Heart left ventricle (tissue), 16 donors: ENCODE results near the gene ITSN1. TPM values are rescaled to one million over a fixed set of nuclear protein-coding genes. Genes with fewer than 3 reads are reported as not detected.

ENCODE experiments used
- ATAC-seq, 4 donors: fragments of 200-7000 bp; cut with Tn5 transposase; one replicate each; pipeline ENCODE4 v1.9.1; 2020 to 2022; ENCODE audit warnings: moderate library complexity in 4 of 4, mild to moderate bottlenecking in 3 of 4, moderate number of reproducible peaks in 1 of 4
- DNase-seq, 5 donors: peaks; one replicate each; pipeline ENCODE4 v3.0.0-alpha.2; 2020
- H3K27ac ChIP-seq, 12 donors: fragments of 200-600 bp; sonication (generic) in 4 of 12; one replicate each; pipeline versions ENCODE4 v1.5.0 to v1.8.0; 2016 to 2022; ENCODE audit warnings: mild to moderate bottlenecking in 2 of 12
- H3K27me3 ChIP-seq, 9 donors: fragments of 200-600 bp; sonication (generic) in 2 of 9; one replicate each; pipeline versions ENCODE4 v1.5.1 to v1.8.0; 2016 to 2022; ENCODE audit warnings: mild to moderate bottlenecking in 3 of 9
- H3K36me3 ChIP-seq, 9 donors: fragments of 200-600 bp; sonication (generic) in 2 of 9; one replicate each; pipeline versions ENCODE4 v1.5.0 to v1.8.0; 2018 to 2022; ENCODE audit warnings: mild to moderate bottlenecking in 2 of 9
- H3K4me1 ChIP-seq, 12 donors: fragments of 200-600 bp; sonication (generic) in 4 of 12; one replicate each; pipeline versions ENCODE4 v1.5.0 to v1.8.0; 2016 to 2022; ENCODE audit warnings: mild to moderate bottlenecking in 3 of 12
- H3K4me3 ChIP-seq, 12 donors: fragments of 200-600 bp; sonication (generic) in 4 of 12; one replicate each; pipeline versions ENCODE4 v1.5.0 to v1.8.0; 2017 to 2022; ENCODE audit warnings: mild to moderate bottlenecking in 9 of 12, moderate library complexity in 4 of 12
- H3K9me3 ChIP-seq, 12 donors: fragments of 200-600 bp; sonication (generic) in 4 of 12; one replicate each; pipeline versions ENCODE4 v1.5.0 to v1.8.0; 2016 to 2022; ENCODE audit warnings: mild to moderate bottlenecking in 1 of 12
- POLR2A ChIP-seq, 2 donors: fragments of 450-650 bp; IDR thresholded peaks; one replicate each; pipeline ENCODE4 v1.6.1; 2017; ENCODE audit warnings: antibody characterized with exemption in 2 of 2, mild to moderate bottlenecking in 2 of 2, moderate library complexity in 2 of 2
- WGBS, 4 donors: extraction: QIAGEN DNeasy Blood & Tissue Kit in 2 of 4; methylation state at CpG; one replicate each; pipeline versions ENCODE4 v1.1.5 to v1.1.7; 2013 to 2018; 5-methylcytosine and 5-hydroxymethylcytosine counted together
- intact Hi-C, 10 donors: fragments of 100-400 bp; cut with DNase I; formaldehyde crosslinking; loops; one replicate each; pipeline versions ENCODE4 v1.11.1 to v1.14.2; 2022
- polyA plus RNA-seq, 2 donors: library from polyadenylated mRNA; stranded (reverse); fragments of 200-250 nt; gene quantifications; one replicate each; pipeline ENCODE4 v1.2.3, GENCODE V29; 2013
- total RNA-seq, 9 donors: library from RNA; depleted of rRNA in 2 of 9; stranded (reverse); fragments of >200 nt in 2 of 9; fragmentation: NEBNext Ultra II Directional in 3 of 9; extraction: Animal tissue kit (Norgen Biotek cat#: 25700) in 3 of 9; gene quantifications; one replicate each; pipeline versions ENCODE4 v1.1.0 to v1.2.4, GENCODE V29; 2016 to 2023
- TF ChIP-seq, protein P1 (sequence below), 12 donors: fragments of 200-600 bp; sonication (generic) in 4 of 12; IDR thresholded peaks; one replicate each; pipeline versions ENCODE4 v1.5.0 to v1.8.0; 2018 to 2022; ENCODE audit warnings: antibody characterized with exemption in 12 of 12, mild to moderate bottlenecking in 5 of 12
- donor health status: ischemic (EF 13 %, LVEDD 7.1; RV severe dilation, severe dysfunction).
- donor health status: healthy with polysubstance abuse.
- donor health status: DM: no; HTN: yes; CAD: no.
- donor health status: DM: no; HTN: no; CAD: no.
- donor health status: ischemic (EF 25% LVEDD 6.9; RV normal size, moderate dysfunction).
- donor health status: ischemic (EF 25% LVEDD 5.7; RV mildly dilated, moderate dysfunction).
- donor health status: healthy.
- donor health status: DM: yes; HTN: yes; CAD: no.
- donor health status: ischemic (EF 35%, LVEDD 5.7; RV mildly dilated, moderate dysfunction).
- donor health status: nonischemic (EF 11% LVEDD 7.7; RV severe dilation, severe dysfunction).
- donor health status: DM: yes; HTN: yes; CAD: no.
- donor health status: PGD.
- donor health status: ischemic (EF 29% LVEDD 5.4; RV normal size, mild dysfunction).
- donor health status: nonischemic (EF 23%, LVEDD 6.1; RV moderate dilation, normal function).

ITSN1 gene
- total and polyA plus RNA-seq, 11 donors = 17.2 to 51.5 (median 34.0) TPM

DNA sequence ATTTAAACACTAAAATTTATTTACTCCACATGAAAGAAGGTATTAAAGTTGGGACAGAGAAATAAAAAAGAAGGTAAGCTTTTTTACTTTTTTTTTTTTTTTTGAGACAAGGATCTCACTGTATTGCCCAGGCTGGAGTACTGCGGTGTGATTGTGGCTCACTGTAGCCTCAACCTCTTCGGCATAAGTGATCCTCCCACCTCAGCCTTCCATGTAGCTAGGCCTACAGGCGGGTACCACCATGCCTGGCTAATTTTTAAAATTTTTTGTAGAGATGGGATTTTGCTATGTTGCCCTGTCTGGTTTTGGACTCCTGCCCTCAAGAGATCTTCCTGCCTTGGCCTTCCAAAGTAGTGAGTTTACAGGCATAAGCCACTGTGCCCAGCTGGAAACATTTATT lies 106.6 kb downstream of the ITSN1 start:
- DNase-seq (no peak), ATAC-seq (no peak)
- intact Hi-C loops = no loop called here
- no peak for TF ChIP-seq POLR2A (IDR thresholded peaks at IDR 0.05)
- TF ChIP-seq, protein P1, sequence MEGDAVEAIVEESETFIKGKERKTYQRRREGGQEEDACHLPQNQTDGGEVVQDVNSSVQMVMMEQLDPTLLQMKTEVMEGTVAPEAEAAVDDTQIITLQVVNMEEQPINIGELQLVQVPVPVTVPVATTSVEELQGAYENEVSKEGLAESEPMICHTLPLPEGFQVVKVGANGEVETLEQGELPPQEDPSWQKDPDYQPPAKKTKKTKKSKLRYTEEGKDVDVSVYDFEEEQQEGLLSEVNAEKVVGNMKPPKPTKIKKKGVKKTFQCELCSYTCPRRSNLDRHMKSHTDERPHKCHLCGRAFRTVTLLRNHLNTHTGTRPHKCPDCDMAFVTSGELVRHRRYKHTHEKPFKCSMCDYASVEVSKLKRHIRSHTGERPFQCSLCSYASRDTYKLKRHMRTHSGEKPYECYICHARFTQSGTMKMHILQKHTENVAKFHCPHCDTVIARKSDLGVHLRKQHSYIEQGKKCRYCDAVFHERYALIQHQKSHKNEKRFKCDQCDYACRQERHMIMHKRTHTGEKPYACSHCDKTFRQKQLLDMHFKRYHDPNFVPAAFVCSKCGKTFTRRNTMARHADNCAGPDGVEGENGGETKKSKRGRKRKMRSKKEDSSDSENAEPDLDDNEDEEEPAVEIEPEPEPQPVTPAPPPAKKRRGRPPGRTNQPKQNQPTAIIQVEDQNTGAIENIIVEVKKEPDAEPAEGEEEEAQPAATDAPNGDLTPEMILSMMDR (IDR thresholded peaks at IDR 0.05) = no peak
- no peaks in the 10 kb centered on the region for H3K27me3 ChIP-seq
- 97 to 100% (median 98%) methylated on average over 3 of the region's 3 CpGs for WGBS, 4 donors
- peaks cover 0 to 23% (median 16%) of the 10 kb centered on the region in 12 donors for H3K4me1 ChIP-seq
- no peak overlapping the region for H3K27ac ChIP-seq
- H3K36me3 ChIP-seq = peaks cover 0 to 7% (median 0%) of the 10 kb centered on the region in 9 donors
- H3K9me3 ChIP-seq = peaks cover 0 to 17% (median 9%) of the 10 kb centered on the region in 12 donors
- H3K4me3 ChIP-seq = no peak overlapping the region

GRCh38 chr21:33750017-33750416 lies 107.7 kb downstream of the ITSN1 start:
- no peak overlapping the region for H3K4me3 ChIP-seq
- ATAC-seq = peak; percentile 55 to 82 (median 66)
- peak in 3 of 5 donors; percentile 33 to 54 (median 52) for DNase-seq
- peaks cover 0 to 17% (median 9%) of the 10 kb centered on the region in 12 donors for H3K9me3 ChIP-seq
- H3K4me1 ChIP-seq = peaks cover 0 to 33% (median 17%) of the 10 kb centered on the region in 12 donors
- no peaks in the 10 kb centered on the region for H3K27me3 ChIP-seq
- H3K27ac ChIP-seq = peak overlapping the region in 8 of 12 donors; percentile 15 to 50 (median 22)
- WGBS, 4 donors = 32 to 44% (median 37%) methylated on average over 4 of the region's 4 CpGs
- intact Hi-C loops = loop anchor here in 8 of 10 donors (5.0 to 10.0 kb wide), 2 partner anchors 105 to 108 kb away; partner anchors contain the start of genes CRYZL1 (in 8 of the 8) and ITSN1 (in 8 of the 8)
- no peak for TF ChIP-seq POLR2A (IDR thresholded peaks at IDR 0.05)
- TF ChIP-seq, protein P1 (IDR thresholded peaks at IDR 0.05) = no peak
- H3K36me3 ChIP-seq = peaks cover 0 to 4% (median 0%) of the 10 kb centered on the region in 9 donors

DNA sequence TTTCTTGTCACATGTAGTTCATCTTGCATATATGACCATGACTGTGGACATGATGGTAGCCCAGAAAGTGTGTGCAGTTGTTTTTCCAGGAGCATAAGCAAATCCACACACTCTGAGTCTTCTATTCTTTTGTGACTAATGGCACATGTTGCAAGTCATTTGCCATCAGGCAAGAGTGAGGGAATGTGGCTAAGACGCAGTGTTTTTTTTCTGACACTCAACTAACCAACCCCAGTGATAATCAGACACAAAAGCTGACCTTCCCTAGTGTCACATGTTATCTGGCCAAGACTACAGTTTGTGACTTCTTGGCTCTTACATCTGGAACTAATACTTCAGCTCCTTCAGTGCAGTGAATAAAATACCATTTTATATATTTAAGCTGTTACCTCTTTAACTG lies 108.8 kb downstream of the ITSN1 start:
- Histone ChIP-seq H3K27ac (peak overlapping the region in 7 of 12 donors; percentile 1 to 50 (median 17)), H3K36me3 (peaks cover 0 to 7% (median 0%) of the 10 kb centered on the region in 9 donors), H3K4me1 (peaks cover 0 to 39% (median 17%) of the 10 kb centered on the region in 12 donors), H3K4me3 (no peak overlapping the region), H3K9me3 (peaks cover 0 to 17% (median 9%) of the 10 kb centered on the region in 12 donors), H3K27me3 (no peaks in the 10 kb centered on the region)
- DNase-seq = no peak
- intact Hi-C loops = loop anchor here in 8 of 10 donors (5.0 to 10.0 kb wide), 2 partner anchors 106 to 109 kb away; partner anchors contain the start of genes CRYZL1 (in 8 of the 8) and ITSN1 (in 8 of the 8)
- no peak for TF ChIP-seq POLR2A (IDR thresholded peaks at IDR 0.05)
- TF ChIP-seq, protein P1 (IDR thresholded peaks at IDR 0.05) = no peak
- WGBS, 4 donors = 22 to 35% (median 28%) methylated on average over 1 of the region's 1 CpG
- ATAC-seq = peak in 3 of 4 donors; percentile 31 to 50 (median 44)

GRCh38 chr21:33751533-33751932 lies 109.2 kb downstream of the ITSN1 start:
- H3K36me3 ChIP-seq = peaks cover 0 to 11% (median 0%) of the 10 kb centered on the region in 9 donors
- H3K9me3 ChIP-seq = peaks cover 0 to 15% (median 9%) of the 10 kb centered on the region in 12 donors
- DNase-seq (no peak), ATAC-seq (no peak)
- peaks cover 0 to 39% (median 17%) of the 10 kb centered on the region in 12 donors for H3K4me1 ChIP-seq
- H3K4me3 ChIP-seq = no peak overlapping the region
- intact Hi-C loops = loop anchor here in 8 of 10 donors (5.0 to 10.0 kb wide), 2 partner anchors 107 to 109 kb away; partner anchors contain the start of genes CRYZL1 (in 8 of the 8) and ITSN1 (in 8 of the 8)
- no peaks in the 10 kb centered on the region for H3K27me3 ChIP-seq
- peak overlapping the region in 5 of 12 donors; percentile 1 to 50 (median 17) for H3K27ac ChIP-seq
- TF ChIP-seq, protein P1 (IDR thresholded peaks at IDR 0.05) = no peak
- no peak for TF ChIP-seq POLR2A (IDR thresholded peaks at IDR 0.05)
